ENCODE results near the gene IL1R1.
"Not testable (repeated sequence)": the region's sequence is repeated elsewhere in the genome, so short reads cannot be mapped to it uniquely, and the experiment has no call there.

Gene IL1R1

GRCh38 chr2:102141970-102142828, at the start of gene IL1R1:
IL1R1 (plus strand) TSS chr2:102142746; CDS start chr2:102157725, 14,979 bp downstream.
- peak in 7 of 14 donors; percentile 4 to 52 (median 13) for DNase-seq

- DNase-seq, result no peak
Measured at GRCh38 chr2:102093662-102094061, 48.9 kb upstream of the IL1R1 start.

GRCh38 chr2:102094917-102095316, 47.6 kb upstream of the IL1R1 start:
- no peak for DNase-seq

GRCh38 chr2:102096103-102096502, 46.4 kb upstream of the IL1R1 start:
- no peak for DNase-seq

GRCh38 chr2:102098756-102099155, 43.8 kb upstream of the IL1R1 start:
- no peak for DNase-seq

GRCh38 chr2:102099536-102100298, 42.8 kb upstream of the IL1R1 start:
- no peak for DNase-seq

GRCh38 chr2:102100371-102101096, 42.0 kb upstream of the IL1R1 start:
- DNase-seq, result no peak

- no peak for DNase-seq
Measured at GRCh38 chr2:102101097-102101848, 41.3 kb upstream of the IL1R1 start.

- DNase-seq, result no peak
Measured at GRCh38 chr2:102101849-102102635, 40.5 kb upstream of the IL1R1 start.

GRCh38 chr2:102102636-102102948, 40.0 kb upstream of the IL1R1 start:
- DNase-seq, result not testable (repeated sequence)

- DNase-seq, result no peak
Measured at GRCh38 chr2:102103284-102103683, 39.3 kb upstream of the IL1R1 start.

GRCh38 chr2:102103992-102104871, 38.3 kb upstream of the IL1R1 start:
- DNase-seq, result no peak

GRCh38 chr2:102106133-102106556, 36.4 kb upstream of the IL1R1 start:
- DNase-seq, result no peak

GRCh38 chr2:102106813-102107740, 35.5 kb upstream of the IL1R1 start:
- not testable (repeated sequence) for DNase-seq

GRCh38 chr2:102107741-102108070, 34.8 kb upstream of the IL1R1 start:
- no peak for DNase-seq

- DNase-seq, result no peak
Measured at GRCh38 chr2:102109016-102109415, 33.5 kb upstream of the IL1R1 start.

GRCh38 chr2:102110171-102110570, 32.4 kb upstream of the IL1R1 start:
- DNase-seq, result no peak

GRCh38 chr2:102110596-102111334, 31.8 kb upstream of the IL1R1 start:
- DNase-seq, result no peak

- DNase-seq, result no peak
Measured at GRCh38 chr2:102111823-102112222, 30.7 kb upstream of the IL1R1 start.

All from C1 segment of cervical spinal cord (tissue), 14 donors.